GM18519 (cell line): ENCODE measurements around the gene ACBD3.
A peak's percentile ranks its signal among the peaks of the same experiment; 100 is the strongest.

Experiments
- ATAC-seq: cut with Tn5 transposase; IDR thresholded peaks from one replicate; pipeline ENCODE4 v1.9.1; 2021; ENCODE audit warnings: mild to moderate bottlenecking, moderate library complexity; ENCODE audit not compliant: unreplicated experiment, low FRiP score

Gene ACBD3

GRCh38 chr1:226116673-226117072, 69.9 kb downstream of the ACBD3 start:
- no peak for ATAC-seq

GRCh38 chr1:226112626-226113025, 73.9 kb downstream of the ACBD3 start:
- ATAC-seq, result no peak

- ATAC-seq, result no peak
Observed at GRCh38 chr1:226111883-226112261, 74.7 kb downstream of the ACBD3 start.

DNA sequence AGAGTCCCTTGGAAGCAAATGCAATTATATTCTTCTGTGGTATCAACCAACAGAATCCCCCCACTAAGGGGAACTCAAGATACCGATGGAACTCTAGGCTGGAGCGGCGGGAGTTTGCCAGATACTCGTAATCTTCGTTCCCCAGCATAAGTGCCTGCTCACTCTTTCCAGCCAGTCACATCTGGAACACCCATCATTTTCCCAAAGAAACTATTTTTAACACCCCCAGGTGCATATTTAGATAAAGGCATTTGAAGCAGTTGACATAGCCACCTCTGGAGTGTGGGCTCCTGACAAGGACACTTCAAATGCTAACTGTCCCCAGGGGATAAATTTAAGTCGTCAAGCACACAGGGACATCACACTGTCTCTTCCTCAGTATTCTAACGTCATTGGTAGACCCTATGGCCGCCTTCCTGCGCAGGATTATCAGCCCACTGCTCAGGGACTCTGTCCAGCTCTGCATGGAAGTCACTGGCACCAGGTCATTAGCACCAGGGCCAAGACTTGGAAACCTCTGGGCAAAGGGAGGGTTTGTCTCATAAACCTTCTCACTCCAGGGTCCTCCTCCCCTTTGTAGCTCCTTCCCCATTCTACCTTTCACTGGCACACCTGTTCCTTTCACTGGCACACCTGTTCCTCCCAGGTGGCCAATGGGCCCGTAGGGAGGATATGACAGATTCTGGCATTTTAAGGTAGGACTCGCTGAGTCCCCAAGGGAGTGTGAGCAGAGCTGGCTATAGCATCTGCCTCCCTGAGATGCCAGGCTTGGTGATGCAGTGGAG, 75.3 kb downstream of the ACBD3 start:
- ATAC-seq, result no peak

DNA sequence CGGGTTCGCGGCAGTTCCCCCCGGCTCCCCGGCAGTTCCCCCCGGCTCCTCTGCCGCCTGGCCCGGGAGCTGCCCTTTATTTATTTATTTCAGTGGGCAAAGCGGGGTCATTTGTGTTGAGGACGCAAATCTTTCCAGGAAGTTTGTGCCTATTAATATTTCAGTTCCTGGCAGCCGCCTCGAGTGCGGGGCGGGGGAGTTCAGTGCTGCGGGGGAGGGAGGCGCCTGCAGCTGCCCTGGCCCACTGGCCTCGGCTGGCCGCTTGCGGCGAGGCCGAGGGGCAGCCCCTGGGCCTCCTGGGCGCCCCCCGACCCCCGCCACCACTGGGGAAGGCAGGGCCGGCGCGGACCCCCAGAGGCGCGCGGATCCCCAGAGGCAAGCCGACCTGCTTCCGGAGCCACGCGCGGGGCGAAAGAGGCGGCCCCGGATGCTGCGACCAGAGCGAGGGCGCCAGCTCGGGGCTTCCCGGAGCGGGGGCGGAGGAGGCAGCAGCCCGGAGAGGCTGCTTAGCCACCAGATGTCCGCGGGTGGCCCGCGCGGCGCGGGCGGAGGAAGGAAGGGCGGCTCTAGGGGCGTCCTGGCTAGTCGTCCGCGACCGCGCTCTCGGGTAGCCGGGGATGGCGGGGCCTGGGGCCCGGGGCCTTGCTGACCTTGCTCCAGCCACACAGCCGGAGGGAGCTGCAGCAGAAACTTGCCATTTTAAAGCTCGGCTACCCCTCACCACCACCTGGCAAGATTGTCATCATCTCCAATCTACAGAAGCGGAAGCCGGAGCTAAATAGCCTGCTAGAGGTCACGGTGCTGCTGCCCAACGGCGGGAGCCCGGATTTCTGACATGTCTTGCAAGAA, 76.1 kb downstream of the ACBD3 start:
- ATAC-seq, result peak; percentile 61

- peak; percentile 62 for ATAC-seq
Observed at GRCh38 chr1:226109829-226110248, 76.7 kb downstream of the ACBD3 start.

DNA sequence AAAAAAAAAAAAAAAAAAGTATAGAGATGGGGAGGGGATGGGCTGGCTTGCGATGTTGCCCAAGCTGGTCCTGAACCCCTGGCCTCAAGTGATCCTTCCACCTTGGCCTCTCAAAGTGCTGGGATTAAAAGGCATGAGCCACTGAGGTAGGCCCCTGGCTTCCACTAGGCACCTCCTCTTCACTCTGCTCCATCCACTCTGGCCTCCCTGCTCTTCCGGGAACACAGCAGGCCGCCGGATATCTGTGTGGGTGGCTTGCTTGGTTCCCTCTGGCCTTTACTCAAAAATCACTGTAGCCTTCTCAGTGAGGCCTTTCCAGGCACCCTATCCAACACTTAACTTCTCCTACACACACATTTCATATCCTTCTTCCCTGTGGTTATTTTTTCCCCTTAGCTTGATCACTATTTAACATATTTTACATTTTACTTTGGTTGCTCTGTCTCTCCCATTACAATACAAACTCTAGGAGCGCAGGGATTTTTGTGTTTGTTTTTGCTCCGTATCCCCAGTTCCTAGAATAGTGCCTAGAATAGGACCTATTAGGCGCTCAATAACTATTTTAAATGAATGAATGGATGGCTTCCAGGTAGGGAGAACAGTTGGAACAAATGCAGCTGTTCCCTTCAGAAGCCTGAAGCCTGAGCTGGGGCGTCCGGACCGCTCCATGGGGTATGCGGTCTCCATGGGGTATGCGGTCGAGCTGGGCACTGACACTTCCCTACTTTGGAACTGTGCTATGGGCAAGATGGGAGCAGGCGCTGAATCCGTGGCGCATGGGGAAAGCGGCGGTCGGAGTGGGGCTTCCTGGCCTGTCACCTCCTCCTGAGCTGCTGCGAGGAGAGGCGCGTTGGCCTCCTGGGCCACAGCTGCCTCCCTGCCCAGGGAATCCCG, 77.4 kb downstream of the ACBD3 start:
- ATAC-seq, result no peak

GRCh38 chr1:226107471-226108460, 78.8 kb downstream of the ACBD3 start:
- no peak for ATAC-seq

DNA sequence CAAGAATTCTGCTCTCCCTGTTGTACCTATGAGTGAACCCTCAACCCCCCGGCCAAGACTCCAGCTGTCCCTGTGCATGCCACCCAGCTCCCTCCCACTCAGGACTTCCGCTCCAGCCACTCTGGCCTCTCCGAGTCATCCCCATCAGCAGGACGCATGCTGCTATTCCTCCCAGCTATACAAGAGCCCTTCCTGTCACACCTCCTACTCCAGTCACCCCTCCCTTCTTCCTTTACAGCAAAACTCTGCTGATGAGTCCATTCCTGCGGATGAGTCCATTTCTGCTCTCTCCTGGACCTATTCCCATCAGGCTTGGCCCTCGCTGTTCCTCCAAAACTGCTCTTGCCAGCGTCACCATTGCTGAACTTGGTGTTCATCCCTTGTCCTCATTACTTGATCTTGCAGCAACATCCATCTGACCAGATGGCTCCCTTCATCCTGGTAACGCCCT, 81.8 kb downstream of the ACBD3 start:
- ATAC-seq, result no peak

GRCh38 chr1:226100436-226101391, 85.8 kb downstream of the ACBD3 start:
- ATAC-seq, result no peak

GRCh38 chr1:226098870-226099835, 87.4 kb downstream of the ACBD3 start:
- no peak for ATAC-seq

DNA sequence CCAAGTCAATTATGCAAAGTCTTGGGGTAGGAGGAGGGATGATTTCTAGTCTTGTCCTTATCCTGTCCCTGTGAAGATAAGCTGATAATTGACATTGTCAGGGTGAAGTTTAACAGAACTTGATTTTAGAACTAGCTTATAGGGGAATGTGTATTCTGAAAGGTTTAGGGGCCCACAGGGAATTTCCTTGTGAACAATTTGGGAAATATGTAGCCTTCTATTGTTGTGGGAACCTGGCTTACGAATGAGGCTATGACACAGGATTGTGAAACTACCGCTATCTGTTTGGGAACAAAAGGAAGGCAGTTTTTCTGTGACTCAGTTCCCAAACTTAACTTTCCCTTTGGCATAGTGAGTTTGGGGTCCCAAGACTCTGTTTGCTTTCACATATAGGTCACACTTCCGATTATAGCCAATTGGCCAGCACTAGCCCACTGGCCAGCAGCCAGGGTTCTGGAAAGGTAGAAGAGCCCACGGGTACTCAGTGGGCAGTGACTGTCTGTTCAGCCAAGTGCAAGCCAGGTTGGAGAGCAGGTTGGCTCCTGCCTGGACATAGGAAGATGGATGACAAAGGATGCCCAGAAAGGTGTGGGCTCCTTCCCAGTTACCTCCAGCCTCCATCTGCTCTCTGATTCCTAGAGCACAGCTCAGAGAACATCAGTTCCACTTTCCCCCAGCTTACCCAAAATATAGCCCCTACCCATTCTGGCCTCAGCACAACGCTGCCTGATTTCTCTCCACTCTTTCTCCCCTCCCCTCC, 88.5 kb downstream of the ACBD3 start:
- ATAC-seq, result no peak

DNA sequence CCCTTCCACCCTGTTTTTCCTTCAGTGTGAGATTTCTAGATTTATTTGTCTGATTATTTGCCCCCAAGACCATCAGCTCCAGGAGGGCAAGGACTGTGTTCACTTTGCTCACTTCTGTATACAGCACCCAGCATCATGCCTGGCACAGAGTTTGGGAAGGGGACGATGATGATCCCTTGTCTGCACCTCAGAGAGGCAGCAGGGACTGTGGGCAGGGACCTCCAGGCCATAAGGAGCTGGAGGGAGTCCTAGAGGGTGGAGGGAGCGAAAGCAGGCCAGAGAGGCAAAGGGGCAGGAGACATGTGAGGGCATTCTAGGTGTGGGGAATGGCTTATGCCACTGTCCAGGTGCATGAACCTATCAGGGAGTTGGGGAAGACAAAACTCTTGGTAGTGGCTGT, 91.3 kb downstream of the ACBD3 start:
- no peak for ATAC-seq
